GM13976 (cell line): ENCODE data around the gene SMPDL3B.

Experiments used
- DNase-seq: peaks from one replicate; pipeline ENCODE4 v3.0.0; 2012; ENCODE audit warnings: low spot score
- in situ Hi-C: fragments of 300-500 bp; cut with MboI; formaldehyde crosslinking; loops from one replicate; pipeline ENCODE4 v1.12.0; 2022; ENCODE audit warnings: low sequenced_read_pairs, mixed read lengths, inconsistent platforms; ENCODE audit not compliant: unreplicated experiment
- TF ChIP-seq, protein P1 (sequence below): IDR thresholded peaks from 2 replicates; pipeline ENCODE4 v1.5.1; 2012; ENCODE audit warnings: borderline replicate concordance, mild to moderate bottlenecking; ENCODE audit not compliant: insufficient read depth; ENCODE audit errors: extremely low read depth, missing control alignments, control extremely low read depth

Gene SMPDL3B

DNA sequence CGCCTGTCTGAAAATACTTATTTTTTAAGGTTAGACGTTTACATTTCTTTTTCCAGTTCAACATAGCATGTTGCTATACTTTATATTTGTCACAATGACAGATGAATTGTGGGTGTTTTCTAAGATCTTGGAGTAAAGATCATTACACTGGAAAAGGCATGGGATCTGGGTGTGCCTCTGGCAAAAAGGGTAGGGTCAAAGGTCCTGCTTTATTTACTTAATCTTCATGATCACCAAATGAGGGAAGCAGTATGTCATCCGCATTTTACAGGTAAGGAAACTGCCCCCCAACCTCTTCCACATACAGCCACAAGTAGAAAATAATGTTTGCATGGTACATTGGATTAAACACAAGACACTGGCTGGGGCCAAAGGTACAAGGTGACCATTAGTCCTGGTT, 12.5 kb upstream of the SMPDL3B start:
- in situ Hi-C loops: no loop called here
- TF ChIP-seq, protein P1, sequence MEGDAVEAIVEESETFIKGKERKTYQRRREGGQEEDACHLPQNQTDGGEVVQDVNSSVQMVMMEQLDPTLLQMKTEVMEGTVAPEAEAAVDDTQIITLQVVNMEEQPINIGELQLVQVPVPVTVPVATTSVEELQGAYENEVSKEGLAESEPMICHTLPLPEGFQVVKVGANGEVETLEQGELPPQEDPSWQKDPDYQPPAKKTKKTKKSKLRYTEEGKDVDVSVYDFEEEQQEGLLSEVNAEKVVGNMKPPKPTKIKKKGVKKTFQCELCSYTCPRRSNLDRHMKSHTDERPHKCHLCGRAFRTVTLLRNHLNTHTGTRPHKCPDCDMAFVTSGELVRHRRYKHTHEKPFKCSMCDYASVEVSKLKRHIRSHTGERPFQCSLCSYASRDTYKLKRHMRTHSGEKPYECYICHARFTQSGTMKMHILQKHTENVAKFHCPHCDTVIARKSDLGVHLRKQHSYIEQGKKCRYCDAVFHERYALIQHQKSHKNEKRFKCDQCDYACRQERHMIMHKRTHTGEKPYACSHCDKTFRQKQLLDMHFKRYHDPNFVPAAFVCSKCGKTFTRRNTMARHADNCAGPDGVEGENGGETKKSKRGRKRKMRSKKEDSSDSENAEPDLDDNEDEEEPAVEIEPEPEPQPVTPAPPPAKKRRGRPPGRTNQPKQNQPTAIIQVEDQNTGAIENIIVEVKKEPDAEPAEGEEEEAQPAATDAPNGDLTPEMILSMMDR: no peak
- DNase-seq: no peak

DNA sequence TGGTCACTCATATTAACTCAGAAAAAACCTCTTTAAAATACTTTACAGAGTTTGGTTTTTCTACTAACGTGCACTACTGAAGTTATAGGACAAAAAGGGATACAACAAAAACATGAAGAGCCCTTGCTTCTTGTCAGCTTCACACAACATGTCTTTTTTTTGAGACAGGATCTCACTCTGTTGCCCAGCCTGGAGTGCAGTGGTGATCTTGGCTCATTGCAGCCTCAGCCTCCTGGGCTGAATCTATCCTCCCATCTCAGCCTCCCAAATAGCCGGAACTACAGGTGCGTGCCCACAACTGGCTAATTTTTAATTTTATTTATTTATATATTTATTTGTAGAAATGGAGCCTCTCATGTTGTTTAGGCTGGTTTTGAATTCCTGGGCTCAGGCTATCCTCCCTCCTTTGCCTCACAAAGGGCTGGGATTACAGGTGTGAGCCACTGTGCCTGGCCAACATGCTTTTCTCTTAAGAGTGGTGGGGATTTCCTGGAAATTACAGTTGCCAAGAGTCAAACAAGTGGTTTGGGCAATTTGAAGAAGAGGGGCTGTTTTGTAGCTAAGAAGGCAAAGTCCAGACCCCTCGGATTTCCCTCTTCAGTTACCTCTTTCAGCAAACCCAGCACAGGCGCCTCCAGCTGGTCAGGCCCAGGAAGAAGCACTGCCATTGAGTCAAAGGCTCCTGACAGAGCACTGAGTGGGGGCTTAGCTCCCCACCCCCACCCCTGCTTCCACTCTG, 6.4 kb upstream of the SMPDL3B start:
- in situ Hi-C loops: no loop called here
- no peak for DNase-seq
- TF ChIP-seq, protein P1: no peak

DNA sequence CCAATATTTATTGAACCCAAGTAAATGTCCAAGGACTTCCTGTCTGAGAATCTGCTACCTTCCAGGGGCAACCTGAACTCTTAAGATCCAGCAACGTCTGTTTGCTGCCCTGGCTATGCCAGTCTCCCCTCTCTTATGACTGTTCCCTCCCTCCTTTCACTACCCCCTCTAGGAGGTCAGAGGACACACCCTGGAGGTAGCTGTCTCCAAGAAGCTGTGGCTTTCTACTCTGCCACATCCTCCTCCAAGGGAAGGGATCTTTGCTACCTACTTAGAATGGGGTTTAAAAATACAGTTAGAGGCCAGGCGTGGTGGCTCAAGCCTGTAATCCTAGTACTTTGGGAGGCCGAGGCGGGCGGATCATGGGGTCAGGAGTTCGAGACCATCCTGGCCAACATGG, 3.6 kb upstream of the SMPDL3B start:
- TF ChIP-seq, protein P1: no peak
- in situ Hi-C loops: no loop called here
- DNase-seq: no peak

DNA sequence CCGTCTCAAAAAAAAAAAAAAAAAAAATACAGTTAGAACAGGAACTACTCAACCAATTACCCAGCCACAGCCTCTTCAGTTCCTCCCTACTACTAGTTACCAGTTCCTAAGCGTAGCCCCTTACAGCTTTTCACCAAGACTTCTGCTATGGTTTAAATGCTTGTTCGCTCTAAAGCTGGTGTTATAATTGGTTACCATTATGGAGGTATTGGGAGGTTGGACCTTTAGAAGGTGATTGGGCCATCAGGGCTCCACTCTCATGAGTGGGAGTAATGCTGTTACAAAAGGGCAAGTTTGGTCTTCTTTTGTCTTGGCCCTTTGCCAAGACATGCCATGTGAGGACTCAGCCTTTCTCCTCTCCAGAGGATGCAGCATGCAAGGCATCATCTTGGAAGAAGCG, 3.0 kb upstream of the SMPDL3B start:
- in situ Hi-C loops: no loop called here
- no peak for DNase-seq
- TF ChIP-seq, protein P1: no peak

DNA sequence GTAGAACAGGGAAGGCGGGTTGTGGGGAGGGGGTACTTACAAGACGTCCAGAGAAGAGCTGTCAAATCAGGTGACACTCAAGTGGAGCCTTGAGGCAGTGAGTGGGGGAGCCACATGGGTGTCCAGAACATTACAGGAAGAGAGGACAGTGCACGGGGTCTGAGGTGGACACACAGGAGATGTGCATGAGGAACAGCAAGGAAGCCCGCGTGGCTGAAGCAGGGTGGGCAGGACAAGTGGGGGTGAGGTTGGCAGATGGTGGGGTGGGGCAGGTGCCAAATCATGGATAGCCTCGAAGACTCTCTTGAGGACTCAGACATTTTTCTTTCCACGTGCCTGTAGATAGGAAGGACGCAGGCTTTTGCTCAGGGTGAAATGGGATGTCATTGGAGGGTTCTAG, 921 bp downstream of the SMPDL3B start:
- in situ Hi-C loops: no loop called here
- TF ChIP-seq, protein P1: no peak
- no peak for DNase-seq

DNA sequence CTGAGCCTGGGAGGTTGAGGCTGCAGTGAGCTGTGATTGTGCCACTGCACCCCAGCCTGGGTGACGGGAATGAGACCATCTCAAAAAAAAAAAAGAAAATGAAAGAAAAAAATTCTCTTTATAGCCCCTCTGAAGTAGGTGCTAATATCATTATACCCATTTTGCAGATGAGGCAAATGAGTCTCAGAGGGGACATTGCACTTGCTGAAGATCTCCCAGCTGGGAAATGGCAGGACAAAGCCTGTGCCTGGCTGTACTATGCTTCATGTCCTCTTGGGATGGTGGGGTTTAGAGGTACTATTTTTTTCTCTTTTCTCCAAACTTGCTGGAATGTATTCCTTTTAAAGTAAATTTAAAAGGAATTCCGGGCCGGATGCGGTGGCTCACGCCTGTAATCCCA, 1.6 kb downstream of the SMPDL3B start:
- DNase-seq: no peak
- TF ChIP-seq, protein P1: no peak
- in situ Hi-C loops: no loop called here
